WTC11 (cell line): ENCODE measurements around the gene NUP50. TPM values are rescaled to one million over a fixed set of nuclear protein-coding genes. Genes with fewer than 3 reads are reported as not detected.

Experiments
- ATAC-seq: fragments of 200-7000 bp; cut with Tn5 transposase; 2 replicates; pipeline ENCODE4 v1.10.0; 2021; ENCODE audit warnings: mild to moderate bottlenecking, moderate library complexity
- CTCF ChIA-PET: fragments of 300-600 bp; sonication (Branson Sonifier 250); formaldehyde crosslinking; loops from one replicate; lab custom pipeline; 2021; ENCODE audit warnings: antibody characterized with exemption; lab: Charles Lee
- POLR2A ChIA-PET: fragments of 350-600 bp; sonication (Branson Sonifier 250); formaldehyde crosslinking; loops from one replicate; lab custom pipeline; 2021; ENCODE audit warnings: antibody characterized with exemption; lab: Charles Lee
- DNase-seq: peaks from one replicate; pipeline ENCODE4 v3.0.0; 2021; ENCODE audit warnings: low spot score
- H3K27ac Mint-ChIP-seq: 2 replicates; pipeline ENCODE4 v1.8.0; 2021; ENCODE audit warnings: mixed read lengths
- H3K27me3 Mint-ChIP-seq: 2 replicates; pipeline ENCODE4 v1.8.0; 2021; ENCODE audit warnings: low read depth, mild to moderate bottlenecking, moderate library complexity, mixed read lengths
- H3K36me3 Mint-ChIP-seq: 2 replicates; pipeline ENCODE4 v1.8.0; 2021; ENCODE audit warnings: mixed read lengths
- H3K4me1 Mint-ChIP-seq: 2 replicates; pipeline ENCODE4 v1.8.0; 2022; ENCODE audit warnings: mixed read lengths
- H3K4me3 Mint-ChIP-seq: 2 replicates; pipeline ENCODE4 v1.8.0; 2021; ENCODE audit warnings: mild to moderate bottlenecking, moderate library complexity, mixed read lengths
- H3K9me3 Mint-ChIP-seq: 2 replicates; pipeline ENCODE4 v1.8.0; 2021; ENCODE audit warnings: mixed read lengths
- ATF1 ChIP-seq: sonication (generic); formaldehyde crosslinking; IDR thresholded peaks from 2 replicates; pipeline ENCODE4 v1.8.1; 2023; ENCODE audit warnings: mild to moderate bottlenecking, moderate library complexity, missing genetic modification reagents
- FOXP1 ChIP-seq: sonication (generic); formaldehyde crosslinking; IDR thresholded peaks from 2 replicates; pipeline ENCODE4 v1.8.0; 2022; ENCODE audit warnings: missing genetic modification reagents, mild to moderate bottlenecking, moderate library complexity, borderline replicate concordance
- IRF2 ChIP-seq: sonication (generic); formaldehyde crosslinking; IDR thresholded peaks from 2 replicates; pipeline ENCODE4 v1.8.0; 2022; ENCODE audit warnings: low read depth, missing genetic modification reagents, borderline replicate concordance
- KAT7 ChIP-seq: sonication (generic); formaldehyde crosslinking; IDR thresholded peaks from 2 replicates; pipeline ENCODE4 v1.8.1; 2023; ENCODE audit warnings: missing genetic modification reagents, mild to moderate bottlenecking, borderline replicate concordance
- NFATC4 ChIP-seq: fragments of 250-450 bp; sonication (Bioruptor Pico); IDR thresholded peaks from 2 replicates; pipeline ENCODE4 v1.9.0; 2021; ENCODE audit warnings: mild to moderate bottlenecking
- OVOL2 ChIP-seq: fragments of 250-450 bp; sonication (Bioruptor Pico); IDR thresholded peaks from 2 replicates; pipeline ENCODE4 v1.9.0; 2021; ENCODE audit warnings: mild to moderate bottlenecking, borderline replicate concordance
- PRRX2 ChIP-seq: fragments of 250-450 bp; sonication (Bioruptor Pico); IDR thresholded peaks from 2 replicates; pipeline ENCODE4 v1.8.0; 2021; ENCODE audit warnings: mild to moderate bottlenecking
- SMAD3 ChIP-seq: sonication (generic); formaldehyde crosslinking; IDR thresholded peaks from 2 replicates; pipeline ENCODE4 v1.8.0; 2022; ENCODE audit warnings: missing genetic modification reagents, mild to moderate bottlenecking, borderline replicate concordance
- SOX15 ChIP-seq: fragments of 250-450 bp; sonication (Bioruptor Pico); IDR thresholded peaks from 2 replicates; pipeline ENCODE4 v1.9.0; 2021; ENCODE audit warnings: mild to moderate bottlenecking
- TEAD1 ChIP-seq: sonication (generic); formaldehyde crosslinking; IDR thresholded peaks from 2 replicates; pipeline ENCODE4 v1.8.0; 2022; ENCODE audit warnings: mild to moderate bottlenecking, missing genetic modification reagents
- TEAD4 ChIP-seq: sonication (generic); formaldehyde crosslinking; IDR thresholded peaks from 2 replicates; pipeline ENCODE4 v1.8.0; 2022; ENCODE audit warnings: mild to moderate bottlenecking, missing genetic modification reagents
- ZNF671 ChIP-seq: fragments of 250-450 bp; sonication (Bioruptor Pico); IDR thresholded peaks from 2 replicates; pipeline ENCODE4 v1.8.0; 2021; ENCODE audit warnings: mild to moderate bottlenecking
- total RNA-seq: library from RNA; stranded (reverse); gene quantifications from 3 replicates; pipeline ENCODE4 v1.2.3, GENCODE V29; 2021
- TF ChIP-seq, protein P1 (sequence below): fragments of 250-450 bp; sonication (Bioruptor Pico); IDR thresholded peaks from 2 replicates; pipeline ENCODE4 v1.9.0; 2021; ENCODE audit warnings: moderate library complexity, mild to moderate bottlenecking, inconsistent platforms, borderline replicate concordance
- TF ChIP-seq, protein P2 (sequence below): fragments of 250-450 bp; sonication (Bioruptor Pico); IDR thresholded peaks from 2 replicates; pipeline ENCODE4 v2.1.2; 2022; ENCODE audit warnings: mild to moderate bottlenecking, moderate library complexity
- TF ChIP-seq, protein P3 (sequence below): fragments of 250-450 bp; sonication (Bioruptor Pico); IDR thresholded peaks from 2 replicates; pipeline ENCODE4 v1.9.0; 2021; ENCODE audit warnings: mild to moderate bottlenecking
- TF ChIP-seq, protein P4 (sequence below): fragments of 250-450 bp; sonication (Bioruptor Pico); IDR thresholded peaks from 2 replicates; pipeline ENCODE4 v1.8.0; 2021; ENCODE audit warnings: mild to moderate bottlenecking
- TF ChIP-seq, protein P5 (sequence below): sonication (generic); formaldehyde crosslinking; IDR thresholded peaks from 2 replicates; pipeline ENCODE4 v1.8.0; 2022; ENCODE audit warnings: mild to moderate bottlenecking, missing genetic modification reagents
- TF ChIP-seq, protein P6 (sequence below): sonication (generic); formaldehyde crosslinking; IDR thresholded peaks from 2 replicates; pipeline ENCODE4 v1.8.1; 2022; ENCODE audit warnings: low read depth, missing genetic modification reagents, borderline replicate concordance
- TF ChIP-seq, protein P7 (sequence below): fragments of 250-450 bp; sonication (Bioruptor Pico); conservative IDR thresholded peaks from 2 replicates; pipeline ENCODE4 v1.9.0; 2021; ENCODE audit warnings: mild to moderate bottlenecking

The NUP50 gene
- total RNA-seq, 1 experiment from 2014 or later = 131 TPM

DNA sequence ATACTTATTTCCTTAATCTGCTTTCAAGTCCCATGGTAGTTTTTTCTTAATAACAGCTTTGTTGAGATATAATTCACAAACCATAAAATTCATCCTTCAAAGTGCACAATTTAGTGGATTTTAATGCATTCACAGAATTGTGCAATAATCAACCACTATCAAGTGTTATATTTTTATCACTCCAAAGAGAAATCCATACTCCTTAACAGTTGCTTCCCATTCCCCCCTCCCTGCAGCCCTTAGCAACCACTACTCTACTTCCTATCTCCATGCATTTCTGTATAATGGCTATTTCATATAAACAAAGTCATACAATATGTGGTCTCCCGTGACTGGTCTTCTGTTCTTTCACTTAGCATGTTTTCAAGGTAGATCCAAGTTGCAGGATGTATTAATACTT is 18.8 kb upstream of the NUP50 start:
- ChIA-PET POLR2A (no interaction called here), CTCF (no interaction called here)
- no peaks in the 10 kb centered on the region for H3K4me1 Mint-ChIP-seq

More for the DNA sequence above, 18.8 kb upstream of the NUP50 start:
- peaks cover 6% of the 10 kb centered on the region; the same call in 1 of the 2 replicates for H3K27me3 Mint-ChIP-seq
- no peak overlapping the region for H3K27ac Mint-ChIP-seq
- H3K9me3 Mint-ChIP-seq = peaks cover 22% of the 10 kb centered on the region
- no peak overlapping the region for H3K4me3 Mint-ChIP-seq
- DNase-seq (no peak), ATAC-seq (no peak)
- H3K36me3 Mint-ChIP-seq = peaks cover 6% of the 10 kb centered on the region; the same call in 1 of the 2 replicates
- TF ChIP-seq, protein P1, sequence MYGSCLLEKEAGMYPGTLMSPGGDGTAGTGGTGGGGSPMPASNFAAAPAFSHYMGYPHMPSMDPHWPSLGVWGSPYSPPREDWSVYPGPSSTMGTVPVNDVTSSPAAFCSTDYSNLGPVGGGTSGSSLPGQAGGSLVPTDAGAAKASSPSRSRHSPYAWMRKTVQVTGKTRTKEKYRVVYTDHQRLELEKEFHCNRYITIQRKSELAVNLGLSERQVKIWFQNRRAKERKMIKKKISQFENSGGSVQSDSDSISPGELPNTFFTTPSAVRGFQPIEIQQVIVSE (CRISPR knock-in tag) = no peak
- TF ChIP-seq, protein P2, sequence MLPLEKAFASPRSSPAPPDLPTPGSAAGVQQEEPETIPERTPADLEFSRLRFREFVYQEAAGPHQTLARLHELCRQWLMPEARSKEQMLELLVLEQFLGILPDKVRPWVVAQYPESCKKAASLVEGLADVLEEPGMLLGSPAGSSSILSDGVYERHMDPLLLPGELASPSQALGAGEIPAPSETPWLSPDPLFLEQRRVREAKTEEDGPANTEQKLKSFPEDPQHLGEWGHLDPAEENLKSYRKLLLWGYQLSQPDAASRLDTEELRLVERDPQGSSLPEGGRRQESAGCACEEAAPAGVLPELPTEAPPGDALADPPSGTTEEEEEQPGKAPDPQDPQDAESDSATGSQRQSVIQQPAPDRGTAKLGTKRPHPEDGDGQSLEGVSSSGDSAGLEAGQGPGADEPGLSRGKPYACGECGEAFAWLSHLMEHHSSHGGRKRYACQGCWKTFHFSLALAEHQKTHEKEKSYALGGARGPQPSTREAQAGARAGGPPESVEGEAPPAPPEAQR (CRISPR knock-in tag) = no peak
- TF ChIP-seq NFATC4 (CRISPR knock-in tag) = no peak
- TF ChIP-seq IRF2 (CRISPR knock-in tag) = no peak
- TF ChIP-seq OVOL2 = no peak
- TF ChIP-seq, protein P3, sequence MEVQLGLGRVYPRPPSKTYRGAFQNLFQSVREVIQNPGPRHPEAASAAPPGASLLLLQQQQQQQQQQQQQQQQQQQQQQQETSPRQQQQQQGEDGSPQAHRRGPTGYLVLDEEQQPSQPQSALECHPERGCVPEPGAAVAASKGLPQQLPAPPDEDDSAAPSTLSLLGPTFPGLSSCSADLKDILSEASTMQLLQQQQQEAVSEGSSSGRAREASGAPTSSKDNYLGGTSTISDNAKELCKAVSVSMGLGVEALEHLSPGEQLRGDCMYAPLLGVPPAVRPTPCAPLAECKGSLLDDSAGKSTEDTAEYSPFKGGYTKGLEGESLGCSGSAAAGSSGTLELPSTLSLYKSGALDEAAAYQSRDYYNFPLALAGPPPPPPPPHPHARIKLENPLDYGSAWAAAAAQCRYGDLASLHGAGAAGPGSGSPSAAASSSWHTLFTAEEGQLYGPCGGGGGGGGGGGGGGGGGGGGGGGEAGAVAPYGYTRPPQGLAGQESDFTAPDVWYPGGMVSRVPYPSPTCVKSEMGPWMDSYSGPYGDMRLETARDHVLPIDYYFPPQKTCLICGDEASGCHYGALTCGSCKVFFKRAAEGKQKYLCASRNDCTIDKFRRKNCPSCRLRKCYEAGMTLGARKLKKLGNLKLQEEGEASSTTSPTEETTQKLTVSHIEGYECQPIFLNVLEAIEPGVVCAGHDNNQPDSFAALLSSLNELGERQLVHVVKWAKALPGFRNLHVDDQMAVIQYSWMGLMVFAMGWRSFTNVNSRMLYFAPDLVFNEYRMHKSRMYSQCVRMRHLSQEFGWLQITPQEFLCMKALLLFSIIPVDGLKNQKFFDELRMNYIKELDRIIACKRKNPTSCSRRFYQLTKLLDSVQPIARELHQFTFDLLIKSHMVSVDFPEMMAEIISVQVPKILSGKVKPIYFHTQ (CRISPR knock-in tag) = no peak
- TF ChIP-seq, protein P4, sequence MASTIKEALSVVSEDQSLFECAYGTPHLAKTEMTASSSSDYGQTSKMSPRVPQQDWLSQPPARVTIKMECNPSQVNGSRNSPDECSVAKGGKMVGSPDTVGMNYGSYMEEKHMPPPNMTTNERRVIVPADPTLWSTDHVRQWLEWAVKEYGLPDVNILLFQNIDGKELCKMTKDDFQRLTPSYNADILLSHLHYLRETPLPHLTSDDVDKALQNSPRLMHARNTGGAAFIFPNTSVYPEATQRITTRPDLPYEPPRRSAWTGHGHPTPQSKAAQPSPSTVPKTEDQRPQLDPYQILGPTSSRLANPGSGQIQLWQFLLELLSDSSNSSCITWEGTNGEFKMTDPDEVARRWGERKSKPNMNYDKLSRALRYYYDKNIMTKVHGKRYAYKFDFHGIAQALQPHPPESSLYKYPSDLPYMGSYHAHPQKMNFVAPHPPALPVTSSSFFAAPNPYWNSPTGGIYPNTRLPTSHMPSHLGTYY (CRISPR knock-in tag) = no peak
- TF ChIP-seq PRRX2 (CRISPR knock-in tag) = no peak
- no peak for TF ChIP-seq FOXP1
- no peak for TF ChIP-seq SMAD3
- TF ChIP-seq ATF1 (CRISPR knock-in tag) = no peak
- TF ChIP-seq ZNF671 (CRISPR knock-in tag) = no peak
- TF ChIP-seq TEAD4 (CRISPR knock-in tag) = no peak
- TF ChIP-seq TEAD1 (CRISPR knock-in tag) = no peak
- TF ChIP-seq, protein P5, sequence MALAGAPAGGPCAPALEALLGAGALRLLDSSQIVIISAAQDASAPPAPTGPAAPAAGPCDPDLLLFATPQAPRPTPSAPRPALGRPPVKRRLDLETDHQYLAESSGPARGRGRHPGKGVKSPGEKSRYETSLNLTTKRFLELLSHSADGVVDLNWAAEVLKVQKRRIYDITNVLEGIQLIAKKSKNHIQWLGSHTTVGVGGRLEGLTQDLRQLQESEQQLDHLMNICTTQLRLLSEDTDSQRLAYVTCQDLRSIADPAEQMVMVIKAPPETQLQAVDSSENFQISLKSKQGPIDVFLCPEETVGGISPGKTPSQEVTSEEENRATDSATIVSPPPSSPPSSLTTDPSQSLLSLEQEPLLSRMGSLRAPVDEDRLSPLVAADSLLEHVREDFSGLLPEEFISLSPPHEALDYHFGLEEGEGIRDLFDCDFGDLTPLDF (CRISPR knock-in tag) = no peak
- TF ChIP-seq, protein P6, sequence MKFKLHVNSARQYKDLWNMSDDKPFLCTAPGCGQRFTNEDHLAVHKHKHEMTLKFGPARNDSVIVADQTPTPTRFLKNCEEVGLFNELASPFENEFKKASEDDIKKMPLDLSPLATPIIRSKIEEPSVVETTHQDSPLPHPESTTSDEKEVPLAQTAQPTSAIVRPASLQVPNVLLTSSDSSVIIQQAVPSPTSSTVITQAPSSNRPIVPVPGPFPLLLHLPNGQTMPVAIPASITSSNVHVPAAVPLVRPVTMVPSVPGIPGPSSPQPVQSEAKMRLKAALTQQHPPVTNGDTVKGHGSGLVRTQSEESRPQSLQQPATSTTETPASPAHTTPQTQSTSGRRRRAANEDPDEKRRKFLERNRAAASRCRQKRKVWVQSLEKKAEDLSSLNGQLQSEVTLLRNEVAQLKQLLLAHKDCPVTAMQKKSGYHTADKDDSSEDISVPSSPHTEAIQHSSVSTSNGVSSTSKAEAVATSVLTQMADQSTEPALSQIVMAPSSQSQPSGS (CRISPR knock-in tag) = no peak
- TF ChIP-seq KAT7 = no peak
- no peak for TF ChIP-seq SOX15
- TF ChIP-seq, protein P7, sequence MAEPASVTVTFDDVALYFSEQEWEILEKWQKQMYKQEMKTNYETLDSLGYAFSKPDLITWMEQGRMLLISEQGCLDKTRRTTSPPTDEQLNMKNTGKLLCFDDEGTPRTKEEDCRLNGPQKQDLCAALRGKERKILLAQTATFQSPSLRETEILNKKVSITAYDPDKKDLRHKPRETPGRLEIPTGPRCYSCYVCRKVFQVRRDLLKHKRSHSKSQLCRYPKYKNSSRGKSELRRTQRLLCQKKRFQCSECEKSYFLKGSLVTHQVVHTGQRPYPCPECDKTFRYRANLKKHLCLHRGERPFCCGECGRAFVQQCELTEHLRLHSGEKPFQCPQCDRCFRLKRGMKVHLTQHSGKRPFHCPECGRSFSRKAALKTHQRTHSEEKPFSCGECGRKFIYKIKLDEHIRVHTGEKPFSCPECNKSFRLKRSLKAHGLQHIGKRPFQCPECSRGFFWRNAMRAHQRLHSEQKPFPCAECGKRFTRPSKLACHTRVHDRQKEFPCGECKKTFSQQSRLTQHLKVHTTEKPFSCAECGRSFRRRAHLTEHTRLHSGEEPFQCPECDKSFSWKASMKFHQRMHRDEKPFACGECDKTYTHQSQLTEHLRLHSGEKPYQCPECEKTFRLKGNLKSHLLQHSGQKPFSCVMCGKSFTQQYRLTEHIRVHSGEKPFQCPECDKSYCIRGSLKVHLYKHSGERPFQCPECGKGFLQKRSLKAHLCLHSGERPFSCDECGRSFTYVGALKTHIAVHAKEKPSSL = no peak
- TF ChIP-seq, all 79 proteins: peak for 0
